Measurements from ENCODE around the gene RCSD1.

RCSD1 gene

GRCh38 chr1:167631936-167632614 lies 2.0 kb downstream of the RCSD1 start:
- H3K4me1 ChIP-seq = no peaks in the 10 kb centered on the region

GRCh38 chr1:167633258-167633944 lies 3.4 kb downstream of the RCSD1 start:
- Histone ChIP-seq H3K9me3 (ENCODE audit: control insufficient read depth, low read length) (no peaks in the 10 kb centered on the region), H3K4me2 (ENCODE audit: low read length) (no peak overlapping the region), H3K27me3 (ENCODE audit: control insufficient read depth, insufficient read depth, low read length) (no peaks in the 10 kb centered on the region), H3K4me1 (no peaks in the 10 kb centered on the region), H3K79me2 (no peaks in the 10 kb centered on the region), H3K27ac (no peak overlapping the region), H3K36me3 (ENCODE audit: control insufficient read depth, insufficient read depth, low read length) (no peaks in the 10 kb centered on the region), H2AFZ (no peak overlapping the region), H3K4me3 (ENCODE audit: low read depth, low read length) (no peak overlapping the region), H3K9ac (no peak overlapping the region)
- no peak for TF ChIP-seq CTCF (IDR thresholded peaks at IDR 0.05)

More at GRCh38 chr1:167631936-167632614, 2.0 kb downstream of the RCSD1 start:
- Histone ChIP-seq H3K4me2 (ENCODE audit: low read length) (no peak overlapping the region), H3K9ac (no peak overlapping the region), H3K36me3 (ENCODE audit: control insufficient read depth, insufficient read depth, low read length) (no peaks in the 10 kb centered on the region), H3K9me3 (ENCODE audit: control insufficient read depth, low read length) (no peaks in the 10 kb centered on the region), H3K27ac (no peak overlapping the region), H2AFZ (no peak overlapping the region), H3K79me2 (no peaks in the 10 kb centered on the region), H3K27me3 (ENCODE audit: control insufficient read depth, insufficient read depth, low read length) (no peaks in the 10 kb centered on the region), H3K4me3 (ENCODE audit: low read depth, low read length) (no peak overlapping the region)
- TF ChIP-seq CTCF (IDR thresholded peaks at IDR 0.05) = no peak

- no peaks in the 10 kb centered on the region for H3K36me3 ChIP-seq (ENCODE audit: control insufficient read depth, insufficient read depth, low read length)
- no peak for TF ChIP-seq CTCF (IDR thresholded peaks at IDR 0.05)
- no peak overlapping the region for H3K27ac ChIP-seq
- H2AFZ ChIP-seq = no peak overlapping the region
- no peak overlapping the region for H3K9ac ChIP-seq
- H3K27me3 ChIP-seq (ENCODE audit: control insufficient read depth, insufficient read depth, low read length) = no peaks in the 10 kb centered on the region
- no peak overlapping the region for H3K4me2 ChIP-seq (ENCODE audit: low read length)
- no peaks in the 10 kb centered on the region for H3K9me3 ChIP-seq (ENCODE audit: control insufficient read depth, low read length)
- H3K79me2 ChIP-seq = no peaks in the 10 kb centered on the region
- H3K4me3 ChIP-seq (ENCODE audit: low read depth, low read length) = no peak overlapping the region
- no peaks in the 10 kb centered on the region for H3K4me1 ChIP-seq
These were observed 4.4 kb downstream of the RCSD1 start for GRCh38 chr1:167634435-167634834.

- H3K36me3 ChIP-seq (ENCODE audit: control insufficient read depth, insufficient read depth, low read length) = no peaks in the 10 kb centered on the region
- TF ChIP-seq CTCF (IDR thresholded peaks at IDR 0.05) = no peak
- no peak overlapping the region for H3K27ac ChIP-seq
- no peaks in the 10 kb centered on the region for H3K27me3 ChIP-seq (ENCODE audit: control insufficient read depth, insufficient read depth, low read length)
- no peaks in the 10 kb centered on the region for H3K4me1 ChIP-seq
- H3K79me2 ChIP-seq = no peaks in the 10 kb centered on the region
- H3K4me3 ChIP-seq (ENCODE audit: low read depth, low read length) = no peak overlapping the region
- H3K9ac ChIP-seq = no peak overlapping the region
- H3K9me3 ChIP-seq (ENCODE audit: control insufficient read depth, low read length) = no peaks in the 10 kb centered on the region
- no peak overlapping the region for H2AFZ ChIP-seq
- no peak overlapping the region for H3K4me2 ChIP-seq (ENCODE audit: low read length)
These were observed 5.2 kb downstream of the RCSD1 start for GRCh38 chr1:167635156-167635648.
